ENCODE results near the gene SUOX. TPM values are rescaled to one million over a fixed set of nuclear protein-coding genes. Genes with fewer than 3 reads are reported as not detected.

The SUOX gene
- total RNA-seq, 1 donor from 2014 or later = 20.3 TPM

GRCh38 chr12:56020423-56021184, 23.5 kb downstream of the SUOX start, which contains the start of gene IKZF4:
Gene IKZF4 (plus strand): TSS chr12:56021043. CDS start chr12:56021494, 451 bp downstream.
- Histone ChIP-seq H3K4me3 (peak within 1 kb of the TSS; percentile 35), H3K36me3 (peaks cover 14% of the 10 kb centered on the region), H3K9me3 (no peaks in the 10 kb centered on the region), H3K27ac (peak within 1 kb of the TSS; percentile 70), H3K4me1 (peaks cover 21% of the 10 kb centered on the region), H3K27me3 (no peaks in the 10 kb centered on the region)
- DNase-seq (peak; percentile 72), ATAC-seq (peak; percentile 84)
- TF ChIP-seq CTCF (IDR thresholded peaks at IDR 0.05) = no peak
- intact Hi-C loops (cut with DNase I) = no loop called here

- no peak overlapping the region for H3K4me3 ChIP-seq
- DNase-seq = no peak
Measured at GRCh38 chr12:56021889-56022497, 24.9 kb downstream of the SUOX start.

GRCh38 chr12:56028511-56029165, 31.6 kb downstream of the SUOX start:
- no peaks in the 10 kb centered on the region for H3K9me3 ChIP-seq
- no peak overlapping the region for H3K4me3 ChIP-seq
- intact Hi-C loops (cut with DNase I) = no loop called here
- H3K27me3 ChIP-seq = no peaks in the 10 kb centered on the region
- no peak for TF ChIP-seq CTCF (IDR thresholded peaks at IDR 0.05)
- peak overlapping the region; percentile 36 for H3K27ac ChIP-seq
- peaks cover 17% of the 10 kb centered on the region for H3K36me3 ChIP-seq
- no peak for DNase-seq
- peaks cover 9% of the 10 kb centered on the region for H3K4me1 ChIP-seq
- peak; percentile 25 for ATAC-seq

More at GRCh38 chr12:56021889-56022497, 24.9 kb downstream of the SUOX start:
- ATAC-seq = no peak
- intact Hi-C loops (cut with DNase I) = no loop called here
- no peaks in the 10 kb centered on the region for H3K27me3 ChIP-seq
- peaks cover 21% of the 10 kb centered on the region for H3K4me1 ChIP-seq
- H3K27ac ChIP-seq = peak overlapping the region; percentile 51
- no peaks in the 10 kb centered on the region for H3K9me3 ChIP-seq
- no peak for TF ChIP-seq CTCF (IDR thresholded peaks at IDR 0.05)
- H3K36me3 ChIP-seq = peaks cover 14% of the 10 kb centered on the region

GRCh38 chr12:56029166-56029519, 32.1 kb downstream of the SUOX start:
- intact Hi-C loops (cut with DNase I) = no loop called here
- TF ChIP-seq CTCF (IDR thresholded peaks at IDR 0.05) = no peak
- no peak overlapping the region for H3K4me3 ChIP-seq
- H3K36me3 ChIP-seq = peaks cover 18% of the 10 kb centered on the region
- peaks cover 9% of the 10 kb centered on the region for H3K4me1 ChIP-seq
- no peak for ATAC-seq
- no peaks in the 10 kb centered on the region for H3K9me3 ChIP-seq
- H3K27me3 ChIP-seq = no peaks in the 10 kb centered on the region
- DNase-seq = no peak
- peak overlapping the region; percentile 36 for H3K27ac ChIP-seq

GRCh38 chr12:56029666-56030293, 32.7 kb downstream of the SUOX start:
- DNase-seq (no peak), ATAC-seq (peak; percentile 88)
- H3K9me3 ChIP-seq = no peaks in the 10 kb centered on the region
- TF ChIP-seq CTCF (IDR thresholded peaks at IDR 0.05) = peak; percentile 65
- no peaks in the 10 kb centered on the region for H3K27me3 ChIP-seq
- no peak overlapping the region for H3K27ac ChIP-seq
- intact Hi-C loops (cut with DNase I) = no loop called here
- H3K4me1 ChIP-seq = peaks cover 9% of the 10 kb centered on the region
- peaks cover 25% of the 10 kb centered on the region for H3K36me3 ChIP-seq
- no peak overlapping the region for H3K4me3 ChIP-seq
